HG02981 (cell line): Measurements from ENCODE around the gene GDPD5.
A peak's percentile ranks its signal among the peaks of the same experiment; 100 is the strongest.

Experiments used
- ATAC-seq: cut with Tn5 transposase; IDR thresholded peaks from one replicate; pipeline ENCODE4 v1.9.1; 2021; ENCODE audit warnings: mild to moderate bottlenecking, moderate library complexity; ENCODE audit not compliant: unreplicated experiment

Gene GDPD5

DNA sequence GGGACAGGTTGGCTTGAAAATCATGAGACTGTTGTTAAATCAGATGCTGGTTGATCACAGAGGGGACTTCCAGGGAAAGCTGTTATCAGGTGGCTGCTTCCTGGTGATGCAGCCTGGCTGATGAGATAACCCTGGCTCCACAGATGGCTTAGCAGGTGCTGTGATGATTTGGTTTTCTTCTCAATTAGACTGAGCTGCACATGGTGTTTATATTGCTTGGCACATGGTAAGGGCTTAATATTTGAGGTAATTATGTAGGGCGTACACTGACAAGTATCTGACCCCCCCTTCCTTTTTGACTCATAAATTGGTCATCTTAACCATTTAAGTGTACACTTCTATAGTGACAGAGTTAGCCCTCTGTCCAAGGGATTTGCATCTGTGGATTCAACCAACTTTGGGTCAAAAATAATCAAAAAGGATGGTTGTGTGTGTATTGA is 119.4 kb downstream of the GDPD5 start:
- no peak for ATAC-seq

DNA sequence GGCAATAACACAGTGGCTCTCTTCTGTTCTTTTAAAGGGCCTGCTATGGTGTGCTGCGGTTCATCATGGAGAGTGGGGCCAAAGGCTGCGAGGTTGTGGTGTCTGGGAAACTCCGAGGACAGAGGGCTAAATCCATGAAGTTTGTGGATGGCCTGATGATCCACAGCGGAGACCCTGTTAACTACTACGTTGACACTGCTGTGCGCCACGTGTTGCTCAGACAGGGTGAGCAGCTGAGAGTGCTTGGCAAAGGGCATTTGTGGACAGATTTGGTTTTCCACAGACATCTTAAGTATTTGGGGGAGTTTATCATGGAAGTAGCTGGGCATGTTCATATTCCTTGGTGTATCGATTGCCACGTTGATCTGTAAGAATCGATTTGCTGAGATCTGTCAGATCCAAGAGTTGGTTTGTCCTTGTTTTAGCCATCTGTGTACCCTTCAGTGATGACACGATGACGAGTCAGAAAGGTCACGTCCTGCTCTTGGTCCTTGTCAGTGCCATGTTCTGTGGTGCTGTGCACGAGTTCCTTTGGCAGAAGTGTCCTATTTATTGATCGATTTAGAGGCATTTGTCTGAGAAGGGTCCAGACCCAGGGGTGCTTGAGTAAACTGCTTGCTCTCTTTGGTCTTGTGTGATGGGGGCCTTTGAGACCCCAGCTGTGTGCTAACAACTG is 121.6 kb downstream of the GDPD5 start:
- ATAC-seq, result no peak

DNA sequence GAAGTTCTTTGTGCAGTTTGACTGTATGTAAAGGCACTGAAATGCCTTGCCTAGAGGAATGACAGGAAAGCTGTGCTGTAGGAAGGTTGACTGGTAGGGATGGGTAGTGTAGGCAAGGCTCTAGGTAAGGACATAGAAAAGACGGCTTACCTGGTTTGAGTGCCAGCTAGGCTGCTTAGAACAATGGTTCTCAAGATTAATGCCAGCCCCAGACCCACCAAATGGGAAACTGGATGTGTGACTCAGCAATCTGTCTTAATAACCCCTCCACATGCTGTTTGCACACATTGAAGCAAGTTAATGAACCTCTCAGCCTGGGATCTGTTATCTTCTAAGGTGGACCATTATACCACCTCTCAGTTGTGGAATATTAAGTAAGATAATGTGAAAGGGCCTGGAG is 122.7 kb downstream of the GDPD5 start:
- ATAC-seq, result no peak

DNA sequence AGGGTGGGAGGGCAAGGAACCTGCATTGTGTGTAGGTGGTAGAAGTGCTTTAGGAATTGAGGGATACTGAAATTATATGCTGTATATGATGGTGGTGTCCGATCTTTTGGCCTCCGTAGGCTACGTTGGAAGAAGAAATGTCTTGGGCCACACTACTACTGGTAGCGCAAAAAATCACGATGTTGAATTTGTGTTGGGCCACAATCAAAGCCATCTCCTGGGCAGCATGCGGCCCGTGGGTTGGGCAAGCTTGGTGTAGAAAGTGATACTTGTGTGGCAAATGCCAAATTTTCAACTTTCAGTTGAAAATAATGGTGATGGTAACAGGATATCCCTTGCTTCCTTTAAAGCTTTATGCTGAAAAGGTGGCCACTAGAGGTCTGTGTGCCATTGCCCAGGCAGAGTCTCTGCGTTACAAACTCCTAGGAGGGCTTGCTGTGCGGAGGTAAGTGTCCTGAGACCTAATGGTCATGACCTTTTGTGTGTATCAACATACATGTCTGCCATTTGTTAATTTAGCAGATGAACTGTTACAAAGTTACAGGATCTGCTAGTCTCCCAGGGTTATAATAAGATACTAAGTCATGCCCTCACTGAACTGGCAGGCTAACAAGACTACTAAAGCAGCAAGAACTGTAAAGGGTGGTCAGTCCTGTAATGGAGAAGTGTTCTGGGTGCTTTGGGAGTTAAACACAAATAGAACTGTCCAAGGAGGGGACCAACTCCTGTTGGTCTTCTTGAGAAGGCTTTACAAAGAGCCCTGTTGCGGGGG is 123.6 kb downstream of the GDPD5 start:
- no peak for ATAC-seq

DNA sequence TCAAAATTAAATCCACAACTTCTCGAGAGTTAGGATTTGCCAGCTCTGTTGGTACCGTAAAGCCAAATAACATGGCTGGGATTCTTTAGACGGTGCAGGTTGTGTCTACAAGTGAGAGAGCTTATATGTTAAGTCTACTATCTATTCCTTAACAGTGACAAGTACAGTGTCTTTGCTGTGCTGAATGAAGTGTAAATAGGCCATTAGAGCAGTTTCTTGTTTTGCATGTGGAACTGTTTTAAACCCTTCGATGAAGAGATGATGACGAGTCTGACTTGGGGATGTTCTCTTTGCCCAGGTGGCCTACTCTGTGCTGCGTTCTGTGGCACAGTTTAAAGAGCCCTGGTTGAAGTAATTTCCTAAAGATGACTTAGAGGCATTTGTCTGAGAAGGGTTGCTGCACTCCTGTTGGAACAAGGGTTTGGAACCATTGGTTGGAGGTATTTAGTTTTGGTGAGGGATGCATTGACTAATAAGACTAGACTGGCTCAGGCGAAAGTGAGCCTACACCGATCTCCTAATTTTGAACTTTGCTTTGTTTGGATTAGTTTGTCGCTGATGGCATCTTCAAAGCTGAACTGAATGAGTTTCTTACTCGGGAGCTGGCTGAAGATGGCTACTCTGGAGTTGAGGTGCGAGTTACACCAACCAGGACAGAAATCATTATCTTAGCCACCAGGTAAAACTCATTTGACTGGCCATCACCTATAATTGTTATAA is 125.4 kb downstream of the GDPD5 start:
- ATAC-seq, result no peak

DNA sequence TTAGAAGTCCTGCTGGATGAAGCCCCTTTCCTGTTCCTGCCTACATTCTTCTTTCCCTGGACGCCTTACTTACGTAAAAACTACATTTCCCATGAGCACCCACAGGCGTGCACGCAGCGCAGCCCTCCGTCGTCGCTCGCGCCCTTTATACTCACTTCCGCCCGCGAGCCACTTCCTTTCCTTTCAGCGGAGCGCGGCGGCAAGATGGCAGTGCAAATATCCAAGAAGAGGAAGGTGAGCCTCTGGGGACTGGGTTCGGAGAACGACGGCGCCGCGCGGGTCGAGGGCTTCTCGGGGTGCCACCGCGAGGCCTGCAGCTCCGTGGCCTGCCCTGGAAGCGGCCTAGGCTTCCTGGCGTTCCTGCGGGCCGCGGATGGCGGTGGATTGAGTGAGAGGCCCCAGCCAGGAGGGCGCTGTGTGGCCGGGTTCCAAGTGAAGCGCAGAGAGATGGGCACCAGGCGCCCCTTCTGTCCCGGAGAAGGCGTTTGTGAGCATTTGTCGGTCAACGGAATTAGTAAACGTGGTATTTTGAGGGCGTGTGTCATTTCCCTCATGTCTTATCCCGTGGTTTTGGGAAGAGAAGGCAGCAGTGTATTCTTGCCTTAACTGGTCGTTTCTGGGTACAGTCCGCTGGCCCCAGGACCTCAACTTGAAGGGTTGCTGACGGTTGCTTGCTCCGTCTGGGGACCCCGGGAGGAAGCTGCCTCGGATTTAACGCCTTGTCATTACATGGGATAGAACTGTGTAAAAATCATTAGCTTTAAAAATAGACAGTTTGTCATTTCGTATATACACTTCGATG is 126.2 kb downstream of the GDPD5 start, which contains the start of gene RPS3:
Gene RPS3, plus strand, starts transcription at position 175 of the 802 bp plus-strand sequence. Its CDS starts 30 bp downstream, at position 205.
- peak; percentile 92 for ATAC-seq

DNA sequence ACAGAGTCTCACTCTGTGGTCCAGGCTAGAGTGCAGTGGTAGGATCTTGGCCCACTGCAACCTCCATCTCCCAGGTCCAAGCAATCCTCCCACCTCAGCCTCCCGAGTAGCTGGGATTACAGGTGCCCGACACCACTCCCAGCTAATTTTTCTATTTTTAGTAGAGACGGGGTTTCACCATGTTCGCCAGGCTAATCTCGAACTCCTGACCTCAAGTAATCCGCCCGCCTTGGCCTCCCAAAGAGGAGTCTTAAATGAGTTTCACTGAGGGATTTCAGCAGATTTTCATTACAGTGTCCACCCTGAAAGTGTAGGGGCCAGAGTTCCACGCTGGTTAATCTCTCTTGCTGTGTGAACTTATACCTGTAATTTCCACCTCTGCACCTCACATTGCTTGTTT is 126.8 kb downstream of the GDPD5 start:
- ATAC-seq, result no peak

DNA sequence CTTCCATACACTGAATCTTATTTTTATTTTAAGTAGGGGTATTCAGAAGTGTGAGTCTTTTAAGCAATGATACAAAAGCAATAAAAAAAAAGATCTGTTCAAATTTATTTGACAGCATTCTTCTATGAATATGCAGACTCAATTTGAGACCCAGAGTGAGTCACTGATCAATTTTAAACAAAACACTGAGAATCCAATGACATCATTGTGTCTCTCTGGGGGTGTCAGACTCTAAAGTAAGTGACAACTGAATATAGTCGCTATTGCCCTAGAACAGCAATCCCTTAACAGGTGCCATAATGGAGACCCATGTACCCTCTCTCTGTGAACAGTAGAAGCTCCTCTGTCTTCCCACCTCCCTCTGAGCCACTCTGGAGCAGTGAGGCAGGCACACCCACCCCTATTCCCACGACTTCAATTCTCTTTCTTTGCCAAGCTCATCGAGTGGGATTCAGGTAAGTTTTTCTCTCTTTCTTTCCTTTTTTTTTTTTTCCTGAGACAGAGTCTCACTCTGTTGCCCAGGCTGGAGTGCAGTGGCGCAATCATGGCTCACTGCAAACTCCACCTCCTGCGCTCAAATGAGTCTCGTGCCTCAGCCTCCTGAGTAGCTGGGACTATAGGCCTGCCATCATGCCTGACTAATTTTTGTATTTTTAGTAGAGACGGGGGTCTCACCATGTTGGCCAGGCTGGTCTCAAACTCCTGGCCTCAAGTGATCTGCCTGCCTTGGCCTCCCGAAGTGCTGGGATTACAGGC is 131.5 kb downstream of the GDPD5 start:
- no peak for ATAC-seq

DNA sequence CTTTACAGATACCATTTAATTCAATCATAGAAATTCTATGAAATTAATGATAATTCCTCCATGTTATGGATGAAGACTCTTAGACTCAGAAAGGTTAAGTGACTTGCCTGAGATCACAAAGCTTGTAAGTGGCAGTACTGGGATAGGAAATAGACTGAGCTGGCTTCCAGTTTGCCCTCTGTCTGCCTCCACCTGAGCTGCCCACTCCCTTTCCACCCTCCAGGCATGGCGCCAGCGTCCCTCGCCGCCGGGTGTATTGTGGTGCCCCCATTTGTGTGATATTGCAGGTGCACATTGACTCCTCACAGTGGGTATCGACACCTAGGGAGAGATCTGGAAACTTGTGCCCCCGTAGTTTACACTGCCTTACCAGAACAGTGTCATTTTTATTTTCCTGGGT is 135.8 kb downstream of the GDPD5 start:
- no peak for ATAC-seq

DNA sequence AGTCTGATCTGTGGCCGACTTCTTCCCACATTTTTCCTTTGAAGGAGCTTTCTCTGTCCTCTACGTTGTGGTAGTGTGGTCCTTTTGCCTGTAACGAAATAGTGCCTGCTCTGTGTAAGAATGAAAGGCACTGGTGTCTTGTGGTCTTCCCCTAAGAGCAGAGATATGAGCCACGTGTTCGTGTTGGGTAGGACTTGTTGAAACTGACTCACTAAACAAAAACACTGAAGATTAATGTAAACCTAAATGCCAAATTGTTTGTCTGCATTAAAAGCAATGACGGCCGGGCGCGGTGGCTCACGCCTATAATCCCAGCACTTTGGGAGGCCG is 136.5 kb downstream of the GDPD5 start:
- no peak for ATAC-seq

DNA sequence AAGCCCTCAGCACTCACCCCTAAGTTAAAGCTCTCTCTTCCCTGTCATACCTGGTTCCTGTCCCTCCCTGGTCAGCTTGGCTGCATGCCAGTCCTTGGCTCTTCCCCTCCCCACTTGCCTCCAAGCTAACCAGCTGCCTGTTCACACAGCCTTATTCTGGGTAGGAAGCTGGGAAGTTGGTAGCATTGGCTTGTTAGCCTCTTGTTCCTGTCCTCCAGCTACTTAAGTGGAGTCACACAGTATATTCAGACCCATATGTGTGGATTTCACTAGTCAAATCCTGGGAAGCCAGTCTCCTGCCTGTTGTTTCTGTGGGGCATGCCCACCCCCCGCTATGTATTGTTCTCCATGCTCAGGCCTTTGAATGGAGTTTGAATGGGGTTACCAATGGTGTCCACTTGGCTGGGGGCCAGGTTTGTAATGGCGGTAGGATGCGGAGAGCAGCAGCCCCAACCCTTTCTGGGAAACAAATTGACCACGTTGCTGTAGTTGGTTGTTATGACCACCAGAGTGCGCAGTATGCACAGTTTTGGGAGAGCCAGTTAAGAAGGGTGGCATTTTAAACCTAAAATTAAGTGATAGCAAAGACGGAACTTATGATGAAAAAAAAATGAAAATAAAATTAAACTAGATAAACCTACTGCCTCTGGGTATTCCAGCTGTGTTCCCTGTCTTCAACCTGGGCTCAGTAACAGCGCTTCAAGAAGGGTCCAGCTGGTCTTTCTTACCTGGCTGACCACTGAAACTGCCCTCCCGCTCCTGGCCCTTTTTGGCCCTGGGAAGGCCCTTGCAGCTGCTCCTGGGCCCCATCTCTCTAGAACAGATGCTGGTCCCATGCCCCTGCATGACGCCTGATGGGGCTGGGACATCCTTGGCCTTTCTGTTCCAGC is 137.1 kb downstream of the GDPD5 start:
- no peak for ATAC-seq

DNA sequence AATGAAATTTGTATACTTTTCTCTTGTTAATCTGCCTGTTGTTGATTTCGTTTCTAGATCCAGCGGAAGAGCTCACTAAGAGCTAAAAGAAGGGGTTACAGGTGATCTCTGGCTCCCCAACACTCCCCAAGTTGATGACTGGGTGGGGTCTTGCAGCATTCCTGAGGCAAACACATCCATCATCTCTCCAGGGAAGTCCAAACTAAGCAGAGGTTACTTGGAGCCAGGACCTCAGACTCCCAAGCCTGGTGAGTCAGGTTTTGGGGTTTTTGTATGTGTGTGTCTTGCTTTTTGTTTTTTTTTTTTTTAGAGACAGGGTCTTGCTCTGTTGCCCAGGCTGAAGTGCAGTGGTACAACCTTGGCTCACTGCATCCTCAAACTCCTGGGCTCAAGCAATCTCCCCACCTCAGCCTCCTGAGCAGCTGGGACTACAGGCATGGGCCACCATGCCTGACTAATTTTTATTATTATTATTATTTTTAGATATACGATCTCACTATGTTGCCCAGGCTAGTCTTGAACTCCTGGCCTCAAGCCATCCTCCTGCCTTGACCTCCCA is 137.9 kb downstream of the GDPD5 start:
- ATAC-seq, result no peak

DNA sequence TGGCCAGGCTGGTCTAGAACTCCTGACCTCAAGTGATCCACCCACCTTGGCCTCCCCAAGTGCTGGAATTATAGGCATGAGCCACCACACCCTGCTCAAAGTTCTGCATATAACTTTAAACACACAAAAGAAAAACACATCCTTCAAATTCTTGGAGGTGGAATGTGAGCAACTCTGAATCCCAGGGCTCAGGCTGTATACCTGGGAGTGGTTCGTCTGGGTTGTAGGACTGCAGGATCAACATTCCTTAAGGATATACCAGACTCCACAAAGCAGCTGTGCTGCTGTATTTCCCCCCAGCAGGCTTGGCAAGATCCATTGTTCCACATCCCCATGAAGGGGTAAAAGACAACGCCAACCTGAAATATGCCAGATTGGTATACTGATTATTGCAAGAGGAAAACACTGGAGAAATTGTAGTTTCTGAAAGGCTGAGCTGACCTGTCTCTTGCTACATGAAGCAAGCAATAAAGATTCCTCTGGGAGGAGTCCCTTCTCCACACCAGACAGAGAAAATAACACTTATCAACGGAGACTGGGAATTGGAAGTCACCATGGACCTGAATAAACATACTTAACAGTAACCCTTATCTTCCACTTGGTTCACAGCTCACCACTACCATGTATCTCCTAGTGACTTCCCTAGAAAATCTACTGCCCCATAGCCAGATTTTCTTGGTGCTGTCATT is 138.7 kb downstream of the GDPD5 start:
- ATAC-seq, result no peak
